ENCODE measurements around the gene ROR2.

Gene ROR2

DNA sequence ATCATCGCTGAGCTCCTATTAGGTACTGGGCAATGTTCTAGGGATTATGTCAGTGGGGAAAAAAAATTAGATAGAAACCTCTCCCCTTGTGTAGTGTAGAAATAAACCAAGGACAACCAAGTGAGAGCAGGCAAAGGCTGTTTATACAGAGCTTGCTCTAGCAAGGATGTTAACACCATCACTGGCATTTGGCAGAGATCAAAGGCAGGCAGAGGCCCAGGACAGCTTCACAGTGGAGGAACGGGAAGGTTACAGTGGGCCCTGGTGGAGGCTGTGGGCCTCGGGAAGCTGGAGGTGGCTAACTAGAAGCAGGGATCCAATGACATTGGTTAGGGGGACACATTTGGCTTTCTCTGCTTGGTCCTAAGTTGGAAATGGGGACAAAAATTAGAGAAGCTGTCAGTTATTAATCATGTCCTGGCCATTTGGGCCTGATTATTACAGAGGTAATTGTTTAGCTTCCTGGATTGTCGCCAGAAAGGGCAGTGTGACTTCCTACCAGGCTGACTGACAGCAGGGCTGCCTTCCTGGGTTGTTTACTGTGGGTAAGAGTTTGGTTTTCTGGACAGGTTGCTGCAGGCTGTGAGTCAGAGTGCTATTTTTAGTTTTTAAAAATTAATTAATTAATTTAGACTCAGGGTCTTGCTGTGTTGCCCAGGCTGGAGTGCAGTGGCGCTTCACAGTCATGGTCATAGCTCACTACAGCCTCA is 259.3 kb downstream of the ROR2 start:
- no peak for DNase-seq (ENCODE audit: extremely low read depth, low read depth)
- TF ChIP-seq CTCF (IDR thresholded peaks at IDR 0.05; ENCODE audit: low read depth, low read length, missing control alignments), result no peak
- no peak overlapping the region for H3K4me3 ChIP-seq (replicated peaks; ENCODE audit: low read depth, low read length)

GRCh38 chr9:91689006-91689405 is 261.0 kb downstream of the ROR2 start:
- DNase-seq (ENCODE audit: extremely low read depth, low read depth), result no peak
- TF ChIP-seq CTCF (IDR thresholded peaks at IDR 0.05; ENCODE audit: low read depth, low read length, missing control alignments), result no peak
- no peak overlapping the region for H3K4me3 ChIP-seq (replicated peaks; ENCODE audit: low read depth, low read length)

- no peak overlapping the region for H3K4me3 ChIP-seq (replicated peaks; ENCODE audit: low read depth, low read length)
- DNase-seq (ENCODE audit: extremely low read depth, low read depth), result no peak
- TF ChIP-seq CTCF (IDR thresholded peaks at IDR 0.05; ENCODE audit: low read depth, low read length, missing control alignments), result no peak
Measured at GRCh38 chr9:91683269-91683668, 266.8 kb downstream of the ROR2 start.

- DNase-seq (ENCODE audit: extremely low read depth, low read depth), result no peak
- no peak overlapping the region for H3K4me3 ChIP-seq (replicated peaks; ENCODE audit: low read depth, low read length)
- TF ChIP-seq CTCF (IDR thresholded peaks at IDR 0.05; ENCODE audit: low read depth, low read length, missing control alignments), result no peak
Measured at GRCh38 chr9:91682806-91683205, 267.2 kb downstream of the ROR2 start.

DNA sequence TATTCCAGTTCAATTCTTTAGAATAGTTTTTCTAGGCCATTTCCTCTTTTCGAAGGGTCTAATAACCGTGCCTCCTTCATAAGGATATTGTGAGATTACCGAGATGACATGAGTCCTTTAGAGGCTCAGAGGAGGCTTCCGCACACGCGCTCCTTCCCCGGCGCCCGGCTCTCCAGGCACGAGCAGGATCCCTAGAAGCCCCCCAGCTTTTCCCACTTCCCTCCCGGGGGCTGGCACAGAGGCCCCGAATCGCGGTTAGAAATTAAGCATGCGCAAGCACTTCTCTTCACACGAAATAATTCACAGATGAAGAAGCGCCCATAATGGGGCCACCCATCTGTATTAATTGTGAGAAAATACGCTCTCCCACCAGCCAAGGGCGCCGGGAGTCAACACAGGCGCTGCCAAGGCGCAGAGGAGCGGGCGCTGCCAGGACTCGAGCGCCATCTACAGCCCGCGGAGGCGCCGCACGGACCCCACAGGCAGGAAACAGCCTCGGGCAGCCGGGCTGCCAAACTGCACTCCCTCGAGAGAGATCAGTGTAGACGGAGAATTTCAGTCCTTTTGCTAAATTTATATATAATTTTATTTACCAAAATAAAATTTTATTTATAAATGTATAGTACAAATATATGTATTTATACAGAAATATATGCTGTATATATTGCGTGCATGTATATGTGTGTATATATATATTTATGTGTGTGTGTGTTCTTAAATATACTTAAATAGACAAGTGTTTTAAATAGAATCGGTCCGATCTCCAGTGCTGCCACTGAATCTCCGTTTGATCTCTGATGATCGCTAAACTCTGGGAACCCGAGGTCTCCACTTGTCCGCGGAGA is 268.3 kb downstream of the ROR2 start:
- DNase-seq (ENCODE audit: extremely low read depth, low read depth), result no peak
- H3K4me3 ChIP-seq (replicated peaks; ENCODE audit: low read depth, low read length), result no peak overlapping the region
- TF ChIP-seq CTCF (IDR thresholded peaks at IDR 0.05; ENCODE audit: low read depth, low read length, missing control alignments), result peak; percentile 91

DNA sequence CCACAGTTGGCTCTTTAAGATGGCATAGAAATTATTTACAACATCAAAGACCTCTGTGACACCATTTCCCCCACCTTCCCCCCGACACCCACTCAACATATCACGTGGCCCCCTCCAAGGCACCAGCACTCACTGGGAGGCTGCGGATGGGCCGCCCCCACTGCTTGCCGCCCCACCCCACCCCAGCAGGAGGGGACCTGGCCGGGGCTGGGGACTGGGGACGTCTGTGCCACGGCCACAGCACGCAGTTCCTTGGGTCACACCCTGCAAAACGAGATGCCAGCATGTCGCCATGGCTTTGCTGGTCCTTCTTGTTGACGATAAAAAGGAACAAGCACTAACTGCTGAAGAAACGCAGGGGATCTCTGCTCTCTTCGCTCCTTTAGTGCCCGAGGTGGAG is 269.0 kb downstream of the ROR2 start:
- H3K4me3 ChIP-seq (replicated peaks; ENCODE audit: low read depth, low read length), result no peak overlapping the region
- no peak for DNase-seq (ENCODE audit: extremely low read depth, low read depth)
- TF ChIP-seq CTCF (IDR thresholded peaks at IDR 0.05; ENCODE audit: low read depth, low read length, missing control alignments), result no peak

Measured in HFF-Myc (cell line).